Epithelial cell of esophagus (primary cell): ENCODE results near the gene MEIKIN.
A peak's percentile ranks its signal among the peaks of the same experiment; 100 is the strongest.

Experiments
- DNase-seq: peaks from one replicate; pipeline ENCODE4 v3.0.0; 2010; ENCODE audit warnings: low read depth
- H3K4me3 ChIP-seq: 2 replicates; pipeline ENCODE4 v1.5.1; 2011; ENCODE audit warnings: mild to moderate bottlenecking, low read length, control low read depth
- CTCF ChIP-seq: IDR thresholded peaks from 2 replicates; pipeline ENCODE4 v1.5.1; 2011; ENCODE audit warnings: low read depth, mild to moderate bottlenecking, low read length, control low read depth, inconsistent platforms; ENCODE audit not compliant: insufficient read depth; ENCODE audit errors: missing control alignments

MEIKIN gene

GRCh38 chr5:131990716-131991115 lies 45.3 kb upstream of the MEIKIN start:
- no peak overlapping the region for H3K4me3 ChIP-seq
- TF ChIP-seq CTCF = no peak
- DNase-seq = no peak

DNA sequence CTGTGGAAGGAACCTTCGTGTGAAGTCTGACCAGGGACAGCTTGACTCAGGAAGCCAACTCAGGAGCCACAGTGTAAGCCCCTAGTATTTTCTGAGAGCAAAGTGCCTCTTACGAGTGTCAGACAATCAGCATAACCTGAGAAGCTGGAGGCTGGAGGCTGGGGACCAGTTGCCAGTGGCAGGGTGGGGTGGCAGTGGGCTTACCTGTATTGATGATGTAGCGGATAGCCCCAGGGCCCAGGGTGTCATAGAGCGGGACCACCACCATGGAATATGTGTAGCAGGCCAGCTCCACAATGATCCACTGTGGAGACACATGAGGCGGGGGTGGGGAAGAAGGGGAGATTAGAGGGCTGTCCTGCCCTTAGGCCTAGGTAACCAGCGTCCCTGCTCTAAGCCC lies 43.1 kb upstream of the MEIKIN start:
- no peak overlapping the region for H3K4me3 ChIP-seq
- DNase-seq = no peak
- no peak for TF ChIP-seq CTCF

GRCh38 chr5:131987251-131987650 lies 41.8 kb upstream of the MEIKIN start:
- H3K4me3 ChIP-seq = no peak overlapping the region

DNA sequence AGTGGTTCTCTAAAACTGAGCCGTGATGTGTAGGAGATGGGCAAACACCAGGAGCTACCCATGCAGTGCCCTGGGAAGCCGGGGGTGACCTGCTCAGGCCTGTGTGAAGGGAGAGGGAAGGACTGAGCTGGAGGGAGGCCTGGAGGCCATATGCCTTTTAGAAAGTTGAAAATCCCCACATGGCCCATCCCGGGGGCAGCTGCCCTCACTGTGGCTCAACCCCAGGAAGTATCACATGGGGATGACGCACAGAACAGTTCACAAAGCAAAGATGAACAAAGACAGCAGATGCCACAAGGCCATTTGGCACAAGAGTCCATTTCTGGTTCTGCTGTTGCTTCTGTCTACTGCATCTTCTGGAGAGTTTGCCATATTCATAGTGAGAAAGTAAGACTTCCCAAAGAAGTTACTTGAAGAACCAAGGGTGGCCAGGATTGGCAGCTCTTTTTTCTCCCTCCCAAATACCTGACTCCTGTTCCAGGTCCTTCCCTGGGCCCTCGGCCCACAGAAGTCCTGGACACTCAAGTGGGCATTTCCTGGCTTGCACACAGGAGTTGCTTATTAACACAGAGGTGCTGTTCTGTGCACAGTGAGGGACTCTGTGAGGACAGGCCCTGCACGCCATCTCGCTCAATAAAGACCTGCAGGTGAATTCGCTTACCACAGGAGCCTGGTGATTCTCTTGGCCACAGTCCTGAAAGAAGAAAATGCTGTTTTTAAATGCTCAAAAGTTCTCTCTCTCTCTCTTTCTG lies 40.9 kb upstream of the MEIKIN start:
- TF ChIP-seq CTCF = no peak
- DNase-seq = no peak
- no peak overlapping the region for H3K4me3 ChIP-seq

More at GRCh38 chr5:131987251-131987650, 41.8 kb upstream of the MEIKIN start:
- DNase-seq = no peak
- no peak for TF ChIP-seq CTCF

- no peak for DNase-seq
- no peak for TF ChIP-seq CTCF
- H3K4me3 ChIP-seq = no peak overlapping the region
These were observed 39.6 kb upstream of the MEIKIN start for GRCh38 chr5:131984956-131985665.

- H3K4me3 ChIP-seq = no peak overlapping the region
- TF ChIP-seq CTCF = no peak
- DNase-seq = no peak
These were observed 37.8 kb upstream of the MEIKIN start for GRCh38 chr5:131983244-131983771.

DNA sequence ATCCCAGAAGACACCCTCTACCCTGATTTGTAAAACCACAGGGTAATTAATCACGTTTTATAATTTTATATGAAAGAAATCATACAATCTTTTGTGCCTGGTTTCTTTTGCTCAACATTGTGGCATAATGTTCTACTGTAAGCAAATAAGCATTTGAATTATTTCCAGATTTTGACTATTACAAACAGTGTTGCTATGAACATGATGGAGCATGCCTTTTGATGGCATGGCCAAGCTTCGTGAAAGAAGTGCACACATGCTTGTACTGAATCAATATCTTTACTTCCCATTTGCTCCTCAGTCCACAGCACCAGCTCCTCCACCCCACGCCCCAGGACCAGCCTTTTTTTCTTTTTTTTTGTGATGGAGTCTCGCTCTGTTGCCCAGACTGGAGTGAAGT lies 36.1 kb upstream of the MEIKIN start:
- no peak for TF ChIP-seq CTCF
- peak; percentile 46 for DNase-seq
- no peak overlapping the region for H3K4me3 ChIP-seq
